NCI-H226 (cell line): Measurements from ENCODE around the gene THY1.

Experiments
- DNase-seq: peaks from one replicate; pipeline ENCODE4 v3.0.0-alpha.2; 2015

The THY1 gene

DNA sequence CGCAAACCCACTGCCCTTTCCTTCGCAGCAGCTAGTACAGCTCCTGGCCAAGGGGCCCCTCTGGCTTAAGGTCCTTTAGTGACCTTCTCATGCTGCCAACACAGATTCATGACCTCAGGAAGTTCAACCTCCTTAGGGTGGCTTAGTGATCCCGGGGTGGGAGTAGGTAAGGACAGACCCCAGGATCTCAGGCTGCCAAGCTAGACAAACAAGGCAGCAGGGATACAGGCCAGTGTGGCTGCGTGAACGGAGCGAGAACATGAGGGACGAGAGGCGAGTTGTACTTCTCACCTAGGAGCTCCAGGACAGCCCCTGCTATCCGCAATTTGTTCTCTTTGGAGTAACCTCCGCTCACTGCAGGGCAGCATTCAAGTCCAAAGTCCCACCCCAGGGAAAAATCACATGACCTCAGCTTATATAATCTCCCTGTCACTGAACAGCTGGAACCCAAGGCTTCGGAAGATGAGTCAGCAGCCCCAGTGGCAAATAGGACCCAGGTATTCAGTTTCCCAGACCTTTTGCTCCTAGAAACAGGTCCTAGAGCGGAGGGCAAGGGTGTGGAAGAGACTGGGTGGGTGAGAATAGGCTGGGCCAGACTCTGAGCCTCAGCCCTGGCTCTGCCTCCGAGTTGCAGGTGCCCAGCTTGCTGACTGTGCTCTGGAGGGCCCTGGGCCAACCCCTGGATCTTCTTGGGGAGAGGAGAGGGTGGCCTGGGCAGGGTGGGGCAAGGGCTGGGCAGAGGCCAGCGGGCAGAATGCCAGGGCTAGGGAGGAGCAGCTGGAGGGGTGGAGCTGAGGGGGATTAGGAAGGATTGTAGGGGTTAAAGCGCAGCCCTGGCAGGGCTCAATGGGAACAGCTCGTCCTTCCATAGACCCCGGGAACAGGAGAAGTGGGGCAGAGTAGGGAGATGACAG, 54.6 kb downstream of the THY1 start:
- peak; percentile 64 for DNase-seq

DNA sequence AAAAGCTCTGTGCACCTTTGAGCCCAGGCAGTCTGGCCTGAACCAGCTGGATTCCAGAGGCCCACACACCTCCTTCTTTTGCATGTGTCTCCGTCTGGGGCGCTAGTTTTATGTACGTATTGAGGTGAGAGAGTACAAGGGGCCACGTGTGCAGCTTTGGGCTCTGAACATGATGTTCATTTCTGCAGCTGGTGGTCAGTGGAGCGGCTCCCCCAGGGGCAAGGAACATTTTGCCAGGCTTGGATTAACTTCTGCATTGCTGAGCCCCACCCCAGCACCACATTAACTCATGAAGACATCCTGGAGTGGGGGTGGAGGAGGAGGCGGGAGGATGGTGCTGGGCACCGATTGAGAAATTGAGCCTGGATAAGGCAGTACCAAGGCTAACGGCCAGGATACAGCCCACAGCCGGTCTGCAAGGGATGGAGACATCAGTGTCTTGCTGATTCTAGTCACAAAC, 55.3 kb downstream of the THY1 start:
- DNase-seq, result peak; percentile 78
